ENCODE data around the gene C2CD5. TPM values are rescaled to one million over a fixed set of nuclear protein-coding genes. Genes with fewer than 3 reads are reported as not detected.

C2CD5 gene
- total RNA-seq, 4 donors from 2014 or later, result 52.7 to 77.4 (median 55.8) TPM

DNA sequence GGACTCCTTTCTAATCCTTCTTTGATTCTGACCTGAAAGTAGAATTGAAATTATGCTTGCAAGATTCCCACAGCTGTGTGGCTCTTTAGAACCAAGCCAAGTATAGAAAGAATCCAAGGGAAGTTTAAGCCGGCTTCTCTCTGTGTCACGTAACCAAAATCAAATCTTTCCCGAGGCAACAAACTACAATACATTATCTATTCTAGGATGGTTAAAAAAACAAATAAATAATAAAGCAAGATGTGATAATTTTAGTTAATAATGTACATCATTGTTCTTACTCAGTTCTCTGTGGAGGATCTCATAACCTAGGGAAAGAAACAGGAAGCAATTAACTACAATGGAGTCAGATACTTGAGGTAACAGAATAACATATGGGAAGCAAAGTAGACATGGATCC, 131.8 kb downstream of the C2CD5 start:
- no peak for DNase-seq
- intact Hi-C loops (cut with DNase I), result no loop called here
- H3K4me1 ChIP-seq, result peaks cover 61 to 75% of the 10 kb centered on the region in 2 donors
- H3K4me3 ChIP-seq (replicated peaks in 1 of 3), result no peak overlapping the region
- 34 to 35% methylated on average over 3 of the region's 3 CpGs for WGBS, 2 donors
- peak overlapping the region in 1 of 3 donors; percentile 48 for H3K27ac ChIP-seq
- no peaks in the 10 kb centered on the region for H3K36me3 ChIP-seq
- no peak for TF ChIP-seq CTCF (IDR thresholded peaks at IDR 0.05)
- no peak for TF ChIP-seq POLR2A (IDR thresholded peaks at IDR 0.05)
- no peaks in the 10 kb centered on the region for H3K9me3 ChIP-seq
- no peaks in the 10 kb centered on the region for H3K27me3 ChIP-seq

GRCh38 chr12:22410486-22410885, 133.9 kb downstream of the C2CD5 start:
- 46 to 53% methylated on average over 3 of the region's 3 CpGs for WGBS, 2 donors
- H3K36me3 ChIP-seq, result no peaks in the 10 kb centered on the region
- peaks cover 51 to 61% of the 10 kb centered on the region in 2 donors for H3K4me1 ChIP-seq
- intact Hi-C loops (cut with DNase I), result no loop called here
- H3K27me3 ChIP-seq, result no peaks in the 10 kb centered on the region
- peak overlapping the region in 2 of 3 donors; percentile 67 to 83 for H3K27ac ChIP-seq
- no peak for TF ChIP-seq CTCF (IDR thresholded peaks at IDR 0.05)
- TF ChIP-seq POLR2A (IDR thresholded peaks at IDR 0.05), result no peak
- no peak overlapping the region for H3K4me3 ChIP-seq (replicated peaks in 1 of 3)
- no peak for DNase-seq
- no peaks in the 10 kb centered on the region for H3K9me3 ChIP-seq

DNA sequence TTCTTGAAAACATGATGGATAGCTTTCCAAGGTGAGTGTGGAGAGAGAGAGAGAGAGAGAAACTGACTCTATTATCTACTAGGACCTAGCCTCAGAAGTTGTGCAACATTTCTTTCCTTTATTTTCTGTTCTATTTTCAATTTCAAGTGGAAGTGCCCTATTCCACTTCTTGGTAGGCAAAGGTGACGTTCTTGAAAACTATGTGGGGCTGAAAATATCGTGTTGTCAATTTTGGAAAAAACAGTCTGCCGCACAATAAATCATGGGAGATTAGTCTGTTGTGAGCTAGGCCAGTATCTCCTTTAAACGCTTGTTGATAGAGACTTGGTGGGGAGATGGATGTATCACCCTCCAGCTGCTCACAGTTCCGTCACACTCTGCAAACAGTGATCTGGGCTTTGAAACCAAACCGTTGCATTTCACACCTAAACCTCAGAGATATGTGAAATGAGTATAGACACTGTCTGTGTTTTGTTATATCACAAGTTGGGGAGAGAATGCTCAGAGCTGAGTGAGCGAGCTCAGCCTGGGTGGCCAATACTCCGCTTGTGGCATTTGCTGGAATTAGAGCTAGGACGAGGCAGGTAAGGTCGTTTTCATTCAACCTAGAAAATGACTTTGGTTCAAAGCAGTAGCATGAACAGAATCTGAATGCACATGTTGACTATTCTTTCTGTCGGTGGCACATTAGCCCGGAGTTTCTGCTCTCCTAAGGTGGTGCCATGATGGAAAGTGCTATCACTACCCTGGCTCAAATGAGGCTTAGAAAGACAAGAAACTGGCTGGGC, 134.8 kb downstream of the C2CD5 start:
- no peaks in the 10 kb centered on the region for H3K9me3 ChIP-seq
- 78 to 85% methylated on average over 12 of the region's 12 CpGs for WGBS, 2 donors
- H3K4me3 ChIP-seq (replicated peaks in 1 of 3), result no peak overlapping the region
- peak overlapping the region; percentile 64 to 83 (median 67) for H3K27ac ChIP-seq
- no peaks in the 10 kb centered on the region for H3K27me3 ChIP-seq
- intact Hi-C loops (cut with DNase I), result no loop called here
- TF ChIP-seq POLR2A (IDR thresholded peaks at IDR 0.05), result no peak
- no peak for TF ChIP-seq CTCF (IDR thresholded peaks at IDR 0.05)
- DNase-seq, result no peak
- no peaks in the 10 kb centered on the region for H3K36me3 ChIP-seq
- peaks cover 42 to 52% of the 10 kb centered on the region in 2 donors for H3K4me1 ChIP-seq

- peak; percentile 88 to 89 for DNase-seq
- peaks cover 42 to 51% of the 10 kb centered on the region in 2 donors for H3K4me1 ChIP-seq
- intact Hi-C loops (cut with DNase I), result no loop called here
- no peaks in the 10 kb centered on the region for H3K27me3 ChIP-seq
- no peaks in the 10 kb centered on the region for H3K36me3 ChIP-seq
- H3K27ac ChIP-seq, result peak overlapping the region; percentile 64 to 83 (median 67)
- no peaks in the 10 kb centered on the region for H3K9me3 ChIP-seq
- no peak overlapping the region for H3K4me3 ChIP-seq (replicated peaks in 1 of 3)
- WGBS, 2 donors, result 28 to 33% methylated on average over 8 of the region's 8 CpGs
- TF ChIP-seq POLR2A (IDR thresholded peaks at IDR 0.05) (no peak), CTCF (IDR thresholded peaks at IDR 0.05) (no peak)
These were observed 135.5 kb downstream of the C2CD5 start for GRCh38 chr12:22408610-22409376.

DNA sequence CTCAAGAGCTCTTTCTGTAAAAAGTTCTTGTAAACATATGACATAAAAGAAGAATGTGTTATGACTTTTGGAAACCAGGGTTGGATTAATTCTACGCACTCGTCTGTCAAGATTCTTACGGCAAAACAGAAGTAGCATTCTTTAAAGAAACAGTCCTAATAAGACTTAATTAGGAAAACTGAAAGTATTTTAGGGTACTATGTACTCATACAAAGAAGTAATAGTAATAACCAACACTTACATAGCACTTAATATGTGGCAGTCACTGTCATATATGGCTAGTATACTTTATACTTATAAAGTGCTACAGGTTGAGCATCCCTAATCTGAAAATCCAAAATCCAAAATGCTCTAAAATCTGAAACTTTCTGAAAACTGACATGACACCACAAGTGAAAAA, 136.9 kb downstream of the C2CD5 start:
- TF ChIP-seq CTCF (IDR thresholded peaks at IDR 0.05) (no peak), POLR2A (IDR thresholded peaks at IDR 0.05) (no peak)
- H3K27ac ChIP-seq, result peak overlapping the region in 2 of 3 donors; percentile 64 to 67
- H3K27me3 ChIP-seq, result no peaks in the 10 kb centered on the region
- no peaks in the 10 kb centered on the region for H3K9me3 ChIP-seq
- H3K4me3 ChIP-seq (replicated peaks in 1 of 3), result no peak overlapping the region
- no peak for DNase-seq
- intact Hi-C loops (cut with DNase I), result no loop called here
- H3K4me1 ChIP-seq, result peaks cover 35 to 45% of the 10 kb centered on the region in 2 donors
- 89 to 93% methylated on average over 3 of the region's 3 CpGs for WGBS, 2 donors
- H3K36me3 ChIP-seq, result no peaks in the 10 kb centered on the region
